Pancreas (tissue), 10 donors: ENCODE data around the gene IRF2. TPM values are rescaled to one million over a fixed set of nuclear protein-coding genes. Genes with fewer than 3 reads are reported as not detected.

Experiments
- ATAC-seq, 4 donors: fragments of 200-7000 bp; cut with Tn5 transposase; one replicate each; pipeline versions ENCODE4 v1.8.0 to v1.9.1; 2020; ENCODE audit warnings: mild to moderate bottlenecking in 4 of 4, moderate library complexity in 4 of 4
- DNase-seq, 6 donors: peaks; one replicate each; pipeline ENCODE4 v3.0.0-alpha.2; 2020
- FAIRE-seq: peaks from 2 replicates; lab custom pipeline; 2012; peaks lifted over from hg19 to GRCh38; lab: Jason Lieb, UNC
- H3K27ac ChIP-seq, 4 donors: fragments of 200-600 bp; sonication (generic); 1 replicate in 3 of 4; 2 replicates in 1 of 4; pipeline versions ENCODE4 v1.5.0 to v1.8.0; 2020
- H3K27me3 ChIP-seq, 4 donors: fragments of 200-600 bp; one replicate each; pipeline ENCODE4 v1.8.0; 2021
- H3K36me3 ChIP-seq, 3 donors: fragments of 200-600 bp; sonication (generic) in 1 of 3; one replicate each; pipeline versions ENCODE4 v1.5.0 to v1.8.0; 2020 to 2021
- H3K4me1 ChIP-seq, 3 donors: fragments of 200-600 bp; one replicate each; pipeline ENCODE4 v1.8.0; 2021
- H3K4me3 ChIP-seq, 4 donors: fragments of 200-600 bp; sonication (generic) in 2 of 4; one replicate each; pipeline versions ENCODE4 v1.5.0 to v1.8.0; 2020 to 2021
- H3K9me3 ChIP-seq, 4 donors: fragments of 200-600 bp; one replicate each; pipeline ENCODE4 v1.8.0; 2021
- CTCF ChIP-seq, 4 donors: fragments of 200-600 bp; sonication (generic) in 3 of 4; IDR thresholded peaks; one replicate each; pipeline versions ENCODE4 v1.5.0 to v1.8.0; 2021; ENCODE audit warnings: antibody characterized with exemption in 4 of 4
- WGBS, 2 donors: extraction: QIAGEN DNeasy Blood & Tissue Kit; methylation state at CpG; one replicate each; pipeline ENCODE4 v1.1.7; 2013; 5-methylcytosine and 5-hydroxymethylcytosine counted together
- intact Hi-C, 3 donors: fragments of 100-400 bp; cut with DNase I; formaldehyde crosslinking; loops; one replicate each; pipeline versions ENCODE4 v1.11.1 to v1.14.2; 2022
- polyA plus RNA-seq, 2 donors: library from polyadenylated mRNA; stranded (reverse); fragments of 200-250 nt; gene quantifications; one replicate each; pipeline ENCODE4 v1.2.3, GENCODE V29; 2013
- total RNA-seq, 6 donors: library from RNA; stranded (reverse); fragmentation: NEBNext Ultra II Directional in 4 of 6; extraction: Animal tissue kit (Norgen Biotek cat#: 25700) in 4 of 6; gene quantifications; one replicate each; pipeline versions ENCODE4 v1.2.1 to v1.2.4, GENCODE V29; 2021 to 2023
- donor health status: healthy with polysubstance abuse.
- donor health status: DM: no; HTN: no; CAD: no; lungs with moderate emphysema.
- donor health status: DM: no; HTN: no; CAD: no.
- donor health status: control.
- donor health status: control.
- donor health status: Bipolar disorder and iron deficiency.
- donor health status: DM: yes; HTN: yes; CAD: no.
- donor health status: DM: no; HTN: no; CAD: no.
- donor health status: DM: no; HTN: no; CAD: no.
- donor health status: DM: yes; HTN: yes; CAD: no.

The IRF2 gene
- total and polyA plus RNA-seq, 8 donors: 6.8 to 32.3 (median 12.3) TPM

GRCh38 chr4:184500748-184501589 is 26.6 kb upstream of the IRF2 start:
- Histone ChIP-seq H3K36me3 (no peaks in the 10 kb centered on the region), H3K9me3 (no peaks in the 10 kb centered on the region), H3K27ac (no peak overlapping the region), H3K4me1 (no peaks in the 10 kb centered on the region), H3K27me3 (no peaks in the 10 kb centered on the region), H3K4me3 (no peak overlapping the region)
- intact Hi-C loops: no loop called here
- ATAC-seq: no peak
- no peak for DNase-seq
- TF ChIP-seq CTCF (IDR thresholded peaks at IDR 0.05): no peak
- 85 to 94% methylated on average over 4 of the region's 4 CpGs for WGBS, 2 donors
- FAIRE-seq: no peak

GRCh38 chr4:184499996-184500395 is 25.6 kb upstream of the IRF2 start:
- H3K4me1 ChIP-seq: no peaks in the 10 kb centered on the region
- DNase-seq (no peak), ATAC-seq (no peak), FAIRE-seq (no peak)
- no peaks in the 10 kb centered on the region for H3K27me3 ChIP-seq
- no peaks in the 10 kb centered on the region for H3K9me3 ChIP-seq
- intact Hi-C loops: no loop called here
- no peak overlapping the region for H3K27ac ChIP-seq
- no peaks in the 10 kb centered on the region for H3K36me3 ChIP-seq
- H3K4me3 ChIP-seq: no peak overlapping the region
- no peak for TF ChIP-seq CTCF (IDR thresholded peaks at IDR 0.05)

GRCh38 chr4:184498598-184498997 is 24.2 kb upstream of the IRF2 start:
- Histone ChIP-seq H3K36me3 (no peaks in the 10 kb centered on the region), H3K4me3 (no peak overlapping the region), H3K27ac (no peak overlapping the region), H3K9me3 (no peaks in the 10 kb centered on the region), H3K27me3 (no peaks in the 10 kb centered on the region), H3K4me1 (no peaks in the 10 kb centered on the region)
- WGBS, 2 donors: 87 to 93% methylated on average over 10 of the region's 10 CpGs
- no peak for FAIRE-seq
- no peak for TF ChIP-seq CTCF (IDR thresholded peaks at IDR 0.05)
- no peak for ATAC-seq
- intact Hi-C loops: no loop called here
- DNase-seq: no peak

- H3K4me3 ChIP-seq: no peak overlapping the region
- no peaks in the 10 kb centered on the region for H3K9me3 ChIP-seq
- no peak overlapping the region for H3K27ac ChIP-seq
- H3K36me3 ChIP-seq: no peaks in the 10 kb centered on the region
- WGBS, 2 donors: 88 to 95% methylated on average over 8 of the region's 8 CpGs
- no peaks in the 10 kb centered on the region for H3K4me1 ChIP-seq
- intact Hi-C loops: no loop called here
- ATAC-seq (no peak), FAIRE-seq (no peak), DNase-seq (no peak)
- no peak for TF ChIP-seq CTCF (IDR thresholded peaks at IDR 0.05)
- H3K27me3 ChIP-seq: no peaks in the 10 kb centered on the region
These were observed 15.4 kb upstream of the IRF2 start for GRCh38 chr4:184489771-184490170.

GRCh38 chr4:184487503-184487902 is 13.2 kb upstream of the IRF2 start:
- H3K27me3 ChIP-seq: no peaks in the 10 kb centered on the region
- DNase-seq: no peak
- 79 to 87% methylated on average over 9 of the region's 9 CpGs for WGBS, 2 donors
- no peak for TF ChIP-seq CTCF (IDR thresholded peaks at IDR 0.05)
- H3K36me3 ChIP-seq: no peaks in the 10 kb centered on the region
- no peak for FAIRE-seq
- no peaks in the 10 kb centered on the region for H3K9me3 ChIP-seq
- no peak overlapping the region for H3K4me3 ChIP-seq
- intact Hi-C loops: no loop called here
- H3K4me1 ChIP-seq: no peaks in the 10 kb centered on the region
- no peak for ATAC-seq
- H3K27ac ChIP-seq: no peak overlapping the region
